ENCODE measurements around the gene CCDC187. TPM values are rescaled to one million over a fixed set of nuclear protein-coding genes. Genes with fewer than 3 reads are reported as not detected.
A peak's percentile ranks its signal among the peaks of the same experiment; 100 is the strongest.

The CCDC187 gene
- total and polyA plus RNA-seq, 12 donors: 0.02 to 0.07 (median 0.03) TPM; not detected in 8

DNA sequence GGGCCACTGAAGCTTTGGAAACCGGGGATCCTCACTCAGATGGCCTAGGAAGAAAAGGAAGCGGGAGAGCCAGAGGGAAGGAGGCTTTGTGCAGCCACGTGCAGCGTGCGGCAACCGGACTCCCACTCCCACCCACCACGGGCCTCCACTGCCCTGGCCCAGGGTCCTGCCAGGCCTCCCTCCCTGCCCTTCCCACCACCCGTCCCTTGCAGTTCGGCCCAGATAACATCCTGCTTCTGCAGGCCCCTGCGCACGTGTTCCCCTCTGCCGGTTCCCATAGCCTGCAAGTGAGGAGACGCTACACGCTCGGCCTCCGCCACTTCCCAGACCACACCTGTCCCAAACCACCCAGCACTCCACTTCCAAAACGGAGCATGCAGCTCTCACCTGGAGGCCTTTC lies 94.7 kb downstream of the CCDC187 start:
- DNase-seq (no peak), ATAC-seq (no peak)
- peaks cover 0 to 8% (median 0%) of the 10 kb centered on the region in 11 donors for H3K9me3 ChIP-seq
- H3K4me1 ChIP-seq: peaks cover 0 to 4% (median 0%) of the 10 kb centered on the region in 9 donors
- intact Hi-C loops (cut with DNase I): no loop called here
- 93 to 94% methylated on average over 17 of the region's 17 CpGs for WGBS, 2 donors
- TF ChIP-seq, protein P1, sequence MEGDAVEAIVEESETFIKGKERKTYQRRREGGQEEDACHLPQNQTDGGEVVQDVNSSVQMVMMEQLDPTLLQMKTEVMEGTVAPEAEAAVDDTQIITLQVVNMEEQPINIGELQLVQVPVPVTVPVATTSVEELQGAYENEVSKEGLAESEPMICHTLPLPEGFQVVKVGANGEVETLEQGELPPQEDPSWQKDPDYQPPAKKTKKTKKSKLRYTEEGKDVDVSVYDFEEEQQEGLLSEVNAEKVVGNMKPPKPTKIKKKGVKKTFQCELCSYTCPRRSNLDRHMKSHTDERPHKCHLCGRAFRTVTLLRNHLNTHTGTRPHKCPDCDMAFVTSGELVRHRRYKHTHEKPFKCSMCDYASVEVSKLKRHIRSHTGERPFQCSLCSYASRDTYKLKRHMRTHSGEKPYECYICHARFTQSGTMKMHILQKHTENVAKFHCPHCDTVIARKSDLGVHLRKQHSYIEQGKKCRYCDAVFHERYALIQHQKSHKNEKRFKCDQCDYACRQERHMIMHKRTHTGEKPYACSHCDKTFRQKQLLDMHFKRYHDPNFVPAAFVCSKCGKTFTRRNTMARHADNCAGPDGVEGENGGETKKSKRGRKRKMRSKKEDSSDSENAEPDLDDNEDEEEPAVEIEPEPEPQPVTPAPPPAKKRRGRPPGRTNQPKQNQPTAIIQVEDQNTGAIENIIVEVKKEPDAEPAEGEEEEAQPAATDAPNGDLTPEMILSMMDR (IDR thresholded peaks at IDR 0.05): no peak
- H3K27me3 ChIP-seq: peaks cover 7 to 16% (median 11%) of the 10 kb centered on the region in 7 donors
- H3K4me3 ChIP-seq: no peak overlapping the region
- no peak overlapping the region for H3K27ac ChIP-seq
- peaks cover 0 to 61% (median 7%) of the 10 kb centered on the region in 9 donors for H3K36me3 ChIP-seq

DNA sequence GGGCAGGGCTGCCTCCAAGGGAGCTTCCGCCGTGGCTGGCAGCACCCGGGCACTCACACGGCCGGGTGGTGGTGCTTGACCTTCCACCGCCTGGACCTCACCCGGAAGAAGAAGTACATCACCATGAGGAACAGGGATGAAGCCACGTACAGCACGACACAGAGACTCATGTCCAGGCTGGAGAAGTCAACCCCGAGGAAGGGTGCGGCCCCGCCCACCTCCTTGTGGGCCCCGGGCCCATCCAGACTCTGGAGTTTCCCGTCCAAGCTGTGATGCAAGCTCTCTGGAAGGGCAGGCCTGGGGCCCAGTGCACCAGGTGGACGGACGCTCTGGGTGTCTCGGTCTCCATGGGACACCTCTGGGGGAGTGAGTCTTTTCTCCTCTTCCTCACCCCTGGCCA lies 95.2 kb downstream of the CCDC187 start:
- TF ChIP-seq, protein P1 (IDR thresholded peaks at IDR 0.05): no peak
- Histone ChIP-seq H3K36me3 (peaks cover 0 to 56% (median 1%) of the 10 kb centered on the region in 9 donors), H3K27me3 (peaks cover 13 to 22% (median 16%) of the 10 kb centered on the region in 7 donors), H3K27ac (no peak overlapping the region), H3K9me3 (peaks cover 0 to 3% (median 0%) of the 10 kb centered on the region in 11 donors), H3K4me1 (peaks cover 0 to 4% (median 0%) of the 10 kb centered on the region in 9 donors), H3K4me3 (no peak overlapping the region)
- intact Hi-C loops (cut with DNase I): no loop called here
- DNase-seq (no peak), ATAC-seq (peak in 1 of 8 donors; percentile 54)
- 85 to 87% methylated on average over 17 of the region's 17 CpGs for WGBS, 2 donors

- H3K27me3 ChIP-seq: peaks cover 22 to 31% (median 26%) of the 10 kb centered on the region in 7 donors
- peaks cover 0 to 4% (median 0%) of the 10 kb centered on the region in 9 donors for H3K4me1 ChIP-seq
- H3K36me3 ChIP-seq: peaks cover 0 to 45% (median 0%) of the 10 kb centered on the region in 9 donors
- intact Hi-C loops (cut with DNase I): no loop called here
- TF ChIP-seq, protein P1 (IDR thresholded peaks at IDR 0.05): no peak
- H3K27ac ChIP-seq: no peak overlapping the region
- WGBS, 2 donors: 81 to 85% methylated on average over 9 of the region's 9 CpGs
- no peak for DNase-seq
- ATAC-seq: no peak
- H3K9me3 ChIP-seq: no peaks in the 10 kb centered on the region
- H3K4me3 ChIP-seq: no peak overlapping the region
These were observed 96.3 kb downstream of the CCDC187 start for GRCh38 chr9:136207616-136208015.

- Histone ChIP-seq H3K9me3 (no peaks in the 10 kb centered on the region), H3K27ac (no peak overlapping the region), H3K4me1 (peaks cover 0 to 4% (median 0%) of the 10 kb centered on the region in 9 donors), H3K27me3 (peaks cover 30 to 40% (median 35%) of the 10 kb centered on the region in 7 donors), H3K4me3 (no peak overlapping the region), H3K36me3 (peaks cover 0 to 36% (median 0%) of the 10 kb centered on the region in 9 donors)
- intact Hi-C loops (cut with DNase I): no loop called here
- ATAC-seq (no peak), DNase-seq (no peak)
- WGBS, 2 donors: 85% methylated on average over 16 of the region's 16 CpGs
- TF ChIP-seq, protein P1 (IDR thresholded peaks at IDR 0.05): no peak
These were observed 97.2 kb downstream of the CCDC187 start for GRCh38 chr9:136206602-136207275.

Data from heart right ventricle (tissue), 16 donors.